SU-DHL-6 (cell line): Measurements from ENCODE around the gene TCEAL4.
"Not testable (repeated sequence)": the region's sequence is repeated elsewhere in the genome, so short reads cannot be mapped to it uniquely, and the experiment has no call there.

ENCODE experiments used
- H2AFZ ChIP-seq: fragments of 200-600 bp; sonication (generic); 2 replicates; pipeline ENCODE4 v1.6.1; 2014; ENCODE audit warnings: low read depth, mild to moderate bottlenecking, moderate library complexity, mixed read lengths, antibody characterized with exemption, low read length; ENCODE audit not compliant: severe bottlenecking
- H3F3A ChIP-seq: fragments of 200-600 bp; shearing (Covaris generic); 2 replicates; pipeline ENCODE4 v1.6.0; 2016; ENCODE audit warnings: antibody characterized with exemption, mild to moderate bottlenecking; ENCODE audit not compliant: insufficient read depth
- H3K27ac ChIP-seq: fragments of 200-600 bp; sonication (generic); 2 replicates; pipeline ENCODE4 v1.5.1; 2016; ENCODE audit warnings: low read depth, mild to moderate bottlenecking, low read length, moderate library complexity, mixed read lengths
- H3K27me3 ChIP-seq: fragments of 200-600 bp; sonication (generic), shearing (Covaris generic); 2 replicates; pipeline ENCODE4 v1.6.0; 2014; ENCODE audit warnings: mild to moderate bottlenecking, low read length
- H3K36me3 ChIP-seq: fragments of 200-600 bp; sonication (generic); 2 replicates; pipeline ENCODE4 v1.6.1; 2014; ENCODE audit warnings: mild to moderate bottlenecking, low read length, mixed read lengths
- H3K4me2 ChIP-seq: fragments of 300-600, 200-600 bp; shearing (Covaris generic), sonication (generic); 2 replicates; pipeline ENCODE4 v1.6.0; 2014; ENCODE audit warnings: low read length, low read depth, mild to moderate bottlenecking; ENCODE audit not compliant: poor library complexity, severe bottlenecking
- H3K4me3 ChIP-seq: fragments of 200-600 bp; sonication (generic); 2 replicates; pipeline ENCODE4 v1.5.1; 2014; ENCODE audit warnings: antibody characterized with exemption, low read length, mild to moderate bottlenecking, mixed read lengths; ENCODE audit not compliant: insufficient read depth, poor library complexity, severe bottlenecking
- H3K79me2 ChIP-seq: fragments of 200-600 bp; sonication (generic); 2 replicates; pipeline ENCODE4 v1.6.1; 2014; ENCODE audit warnings: mild to moderate bottlenecking, low read length, moderate library complexity; ENCODE audit not compliant: insufficient read depth
- H3K9ac ChIP-seq: fragments of 200-600 bp; sonication (generic); 2 replicates; pipeline ENCODE4 v1.7.0; 2014; ENCODE audit warnings: mild to moderate bottlenecking, low read length
- H3K9me2 ChIP-seq: fragments of 200-600 bp; sonication (generic); replicated peaks from 2 replicates; pipeline ENCODE4 v1.6.1; 2014; ENCODE audit warnings: low read length; ENCODE audit not compliant: insufficient read depth
- H3K9me3 ChIP-seq: fragments of 200-600 bp; sonication (generic); 2 replicates; pipeline ENCODE4 v1.6.1; 2014; ENCODE audit warnings: low read length, mixed read lengths; ENCODE audit not compliant: insufficient read depth
- H4K20me1 ChIP-seq: fragments of 200-600 bp; sonication (generic); 2 replicates; pipeline ENCODE4 v1.6.1; 2014; ENCODE audit warnings: low read depth, mild to moderate bottlenecking, antibody characterized with exemption, low read length, moderate library complexity, mixed read lengths
- EZH2phosphoT487 ChIP-seq: fragments of 200-600 bp; sonication (generic), shearing (Covaris generic); conservative IDR thresholded peaks from 2 replicates; pipeline ENCODE4 v1.6.1; 2018; ENCODE audit warnings: mild to moderate bottlenecking, antibody characterized with exemption, low read length, moderate library complexity, mixed read lengths
- TF ChIP-seq, protein P1 (sequence below): fragments of 200-600 bp; sonication (generic); IDR thresholded peaks from one replicate; pipeline ENCODE4 v1.5.1; 2017; ENCODE audit warnings: antibody characterized with exemption, mild to moderate bottlenecking, low read length, moderate library complexity; ENCODE audit not compliant: insufficient read depth, poor library complexity, severe bottlenecking

Gene TCEAL4

DNA sequence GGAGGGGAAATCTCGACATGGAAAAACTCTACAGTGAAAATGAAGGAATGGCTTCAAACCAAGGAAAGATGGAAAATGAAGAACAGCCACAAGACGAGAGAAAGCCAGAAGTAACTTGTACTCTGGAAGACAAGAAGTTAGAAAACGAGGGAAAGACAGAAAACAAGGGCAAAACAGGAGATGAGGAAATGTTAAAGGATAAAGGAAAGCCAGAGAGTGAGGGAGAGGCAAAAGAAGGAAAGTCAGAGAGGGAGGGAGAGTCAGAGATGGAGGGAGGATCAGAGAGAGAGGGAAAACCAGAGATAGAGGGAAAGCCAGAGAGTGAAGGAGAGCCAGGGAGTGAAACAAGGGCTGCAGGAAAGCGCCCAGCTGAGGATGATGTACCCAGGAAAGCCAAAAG lies 1.3 kb downstream of the TCEAL4 start:
- H3K9me3 ChIP-seq, result no peaks in the 10 kb centered on the region
- TF ChIP-seq, protein P1, sequence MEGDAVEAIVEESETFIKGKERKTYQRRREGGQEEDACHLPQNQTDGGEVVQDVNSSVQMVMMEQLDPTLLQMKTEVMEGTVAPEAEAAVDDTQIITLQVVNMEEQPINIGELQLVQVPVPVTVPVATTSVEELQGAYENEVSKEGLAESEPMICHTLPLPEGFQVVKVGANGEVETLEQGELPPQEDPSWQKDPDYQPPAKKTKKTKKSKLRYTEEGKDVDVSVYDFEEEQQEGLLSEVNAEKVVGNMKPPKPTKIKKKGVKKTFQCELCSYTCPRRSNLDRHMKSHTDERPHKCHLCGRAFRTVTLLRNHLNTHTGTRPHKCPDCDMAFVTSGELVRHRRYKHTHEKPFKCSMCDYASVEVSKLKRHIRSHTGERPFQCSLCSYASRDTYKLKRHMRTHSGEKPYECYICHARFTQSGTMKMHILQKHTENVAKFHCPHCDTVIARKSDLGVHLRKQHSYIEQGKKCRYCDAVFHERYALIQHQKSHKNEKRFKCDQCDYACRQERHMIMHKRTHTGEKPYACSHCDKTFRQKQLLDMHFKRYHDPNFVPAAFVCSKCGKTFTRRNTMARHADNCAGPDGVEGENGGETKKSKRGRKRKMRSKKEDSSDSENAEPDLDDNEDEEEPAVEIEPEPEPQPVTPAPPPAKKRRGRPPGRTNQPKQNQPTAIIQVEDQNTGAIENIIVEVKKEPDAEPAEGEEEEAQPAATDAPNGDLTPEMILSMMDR, result no peak
- no peak for TF ChIP-seq EZH2phosphoT487
- no peaks in the 10 kb centered on the region for H3K36me3 ChIP-seq
- H3K27ac ChIP-seq, result no peak overlapping the region
- no peak overlapping the region for H2AFZ ChIP-seq
- no peaks in the 10 kb centered on the region for H3F3A ChIP-seq
- H3K9me2 ChIP-seq, result no peaks in the 10 kb centered on the region
- H4K20me1 ChIP-seq, result no peaks in the 10 kb centered on the region
- no peaks in the 10 kb centered on the region for H3K79me2 ChIP-seq
- H3K4me2 ChIP-seq, result no peak overlapping the region
- H3K4me3 ChIP-seq, result no peak overlapping the region
- no peaks in the 10 kb centered on the region for H3K27me3 ChIP-seq
- no peak overlapping the region for H3K9ac ChIP-seq

DNA sequence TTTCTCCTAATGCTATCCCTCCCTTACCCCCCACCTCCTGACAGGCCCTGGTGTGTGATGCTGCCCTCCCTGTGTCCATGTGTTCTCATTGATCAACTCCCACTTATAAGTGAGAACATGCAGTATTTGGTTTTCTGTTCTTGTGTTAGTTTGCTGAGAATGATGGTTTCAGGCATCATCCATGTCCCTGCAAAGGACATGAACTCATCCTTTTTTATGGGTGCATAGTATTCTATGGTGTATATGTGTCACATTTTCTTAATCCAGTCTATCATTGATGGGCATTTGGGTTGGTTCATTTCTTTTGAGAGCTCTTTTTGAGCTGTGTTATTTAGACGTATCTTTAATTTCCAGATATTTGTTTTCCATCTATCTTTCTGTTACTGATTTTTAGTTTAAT lies 7.0 kb downstream of the TCEAL4 start:
- not testable (repeated sequence) for H3K9ac ChIP-seq, H3K36me3 ChIP-seq, H3K9me2 ChIP-seq, H3F3A ChIP-seq, H4K20me1 ChIP-seq, H3K27ac ChIP-seq, H3K27me3 ChIP-seq, H3K4me3 ChIP-seq, H3K4me2 ChIP-seq, H3K79me2 ChIP-seq, H3K9me3 ChIP-seq, H2AFZ ChIP-seq

DNA sequence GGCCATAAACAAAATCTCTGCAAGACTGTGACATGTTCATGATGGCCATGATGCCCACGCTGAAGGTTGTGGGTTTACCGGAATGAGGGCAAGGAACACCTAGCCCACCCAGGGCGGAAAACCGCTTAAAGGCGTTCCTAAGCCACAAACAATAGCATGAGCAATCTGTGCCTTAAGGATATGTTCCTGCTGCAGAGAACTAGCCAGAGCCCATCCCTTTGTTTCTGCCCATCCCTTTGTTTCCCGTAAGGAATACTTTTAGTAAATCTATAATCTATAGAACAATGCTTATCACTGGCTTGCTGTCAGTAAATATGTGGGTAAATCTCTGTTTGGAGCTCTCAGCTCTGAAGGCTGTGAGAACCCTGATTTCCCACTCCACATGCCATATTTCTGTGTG lies 9.9 kb downstream of the TCEAL4 start:
- H2AFZ ChIP-seq, H3K27ac ChIP-seq, H3K36me3 ChIP-seq, H3K9me2 ChIP-seq, H3F3A ChIP-seq, H3K9ac ChIP-seq, H3K4me3 ChIP-seq, H3K4me2 ChIP-seq, H4K20me1 ChIP-seq, H3K27me3 ChIP-seq, H3K9me3 ChIP-seq, H3K79me2 ChIP-seq: not testable (repeated sequence)

GRCh38 chrX:103607364-103608305 lies 22.3 kb downstream of the TCEAL4 start, which contains the start of gene TCEAL3:
TCEAL3 (plus strand) TSS chrX:103607963; CDS start chrX:103609065, 1,102 bp downstream.
- Histone ChIP-seq H2AFZ (no peak within 1 kb of the TSS), H3K4me3 (no peak within 1 kb of the TSS), H3K27ac (no peak within 1 kb of the TSS), H3K79me2 (no peaks in the 10 kb centered on the region), H3F3A (no peaks in the 10 kb centered on the region), H3K9me2 (no peaks in the 10 kb centered on the region), H3K4me2 (no peak within 1 kb of the TSS), H3K27me3 (no peaks in the 10 kb centered on the region), H4K20me1 (no peaks in the 10 kb centered on the region), H3K9ac (no peak within 1 kb of the TSS), H3K9me3 (no peaks in the 10 kb centered on the region), H3K36me3 (no peaks in the 10 kb centered on the region)
- TF ChIP-seq EZH2phosphoT487, result no peak
- TF ChIP-seq, protein P1, result no peak
